GM13977 (cell line): ENCODE results near the gene CDK5.

Experiments used
- DNase-seq: peaks from one replicate; pipeline ENCODE4 v3.0.0; 2012; ENCODE audit warnings: low spot score
- in situ Hi-C: fragments of 300-500 bp; cut with MboI; formaldehyde crosslinking; loops from one replicate; pipeline ENCODE4 v1.12.0; 2022; ENCODE audit warnings: low sequenced_read_pairs, low pct_unique_long_range_greater_than_20kb, mixed read lengths, inconsistent platforms; ENCODE audit not compliant: unreplicated experiment
- TF ChIP-seq, protein P1 (sequence below): IDR thresholded peaks from 2 replicates; pipeline ENCODE4 v1.5.1; 2012; ENCODE audit warnings: mild to moderate bottlenecking, control low read depth; ENCODE audit not compliant: insufficient read depth; ENCODE audit errors: extremely low read depth, missing control alignments

The CDK5 gene

DNA sequence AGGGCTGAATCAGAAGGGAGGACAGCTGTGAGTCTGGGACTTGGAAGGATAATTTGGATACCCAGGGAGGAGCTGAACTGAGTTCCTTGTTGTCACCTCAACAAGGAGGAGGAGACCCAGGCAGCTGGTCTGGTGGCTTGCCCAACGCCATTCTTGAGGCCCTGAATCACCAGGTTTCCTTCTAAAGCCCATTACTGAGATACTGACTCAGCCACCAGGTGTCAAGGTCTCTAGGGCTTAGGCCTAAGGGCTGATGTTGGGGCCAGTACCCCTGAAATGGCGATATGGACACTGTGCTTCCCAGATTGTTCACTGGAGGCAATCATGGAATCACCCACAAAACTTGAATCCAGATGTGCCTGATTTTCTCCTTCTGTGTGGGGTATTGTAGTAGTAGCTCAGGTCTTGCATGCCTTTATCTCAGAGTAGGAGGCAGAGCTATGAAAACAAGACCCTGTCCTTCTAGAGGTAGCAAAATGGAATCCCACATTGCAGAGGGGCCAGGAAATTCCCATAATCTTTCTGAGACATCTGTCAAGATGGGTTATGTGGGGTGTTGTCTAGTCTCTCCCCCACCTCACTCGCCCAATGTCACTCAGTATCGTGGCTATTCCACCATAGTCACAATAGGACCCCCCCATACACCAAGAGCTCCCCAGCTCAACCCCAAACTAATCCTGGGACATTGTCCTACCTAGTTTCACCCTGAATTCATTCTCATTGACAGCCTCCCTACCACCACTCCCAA is 31.6 kb downstream of the CDK5 start:
- TF ChIP-seq, protein P1, sequence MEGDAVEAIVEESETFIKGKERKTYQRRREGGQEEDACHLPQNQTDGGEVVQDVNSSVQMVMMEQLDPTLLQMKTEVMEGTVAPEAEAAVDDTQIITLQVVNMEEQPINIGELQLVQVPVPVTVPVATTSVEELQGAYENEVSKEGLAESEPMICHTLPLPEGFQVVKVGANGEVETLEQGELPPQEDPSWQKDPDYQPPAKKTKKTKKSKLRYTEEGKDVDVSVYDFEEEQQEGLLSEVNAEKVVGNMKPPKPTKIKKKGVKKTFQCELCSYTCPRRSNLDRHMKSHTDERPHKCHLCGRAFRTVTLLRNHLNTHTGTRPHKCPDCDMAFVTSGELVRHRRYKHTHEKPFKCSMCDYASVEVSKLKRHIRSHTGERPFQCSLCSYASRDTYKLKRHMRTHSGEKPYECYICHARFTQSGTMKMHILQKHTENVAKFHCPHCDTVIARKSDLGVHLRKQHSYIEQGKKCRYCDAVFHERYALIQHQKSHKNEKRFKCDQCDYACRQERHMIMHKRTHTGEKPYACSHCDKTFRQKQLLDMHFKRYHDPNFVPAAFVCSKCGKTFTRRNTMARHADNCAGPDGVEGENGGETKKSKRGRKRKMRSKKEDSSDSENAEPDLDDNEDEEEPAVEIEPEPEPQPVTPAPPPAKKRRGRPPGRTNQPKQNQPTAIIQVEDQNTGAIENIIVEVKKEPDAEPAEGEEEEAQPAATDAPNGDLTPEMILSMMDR: no peak
- in situ Hi-C loops: no loop called here
- DNase-seq: no peak

DNA sequence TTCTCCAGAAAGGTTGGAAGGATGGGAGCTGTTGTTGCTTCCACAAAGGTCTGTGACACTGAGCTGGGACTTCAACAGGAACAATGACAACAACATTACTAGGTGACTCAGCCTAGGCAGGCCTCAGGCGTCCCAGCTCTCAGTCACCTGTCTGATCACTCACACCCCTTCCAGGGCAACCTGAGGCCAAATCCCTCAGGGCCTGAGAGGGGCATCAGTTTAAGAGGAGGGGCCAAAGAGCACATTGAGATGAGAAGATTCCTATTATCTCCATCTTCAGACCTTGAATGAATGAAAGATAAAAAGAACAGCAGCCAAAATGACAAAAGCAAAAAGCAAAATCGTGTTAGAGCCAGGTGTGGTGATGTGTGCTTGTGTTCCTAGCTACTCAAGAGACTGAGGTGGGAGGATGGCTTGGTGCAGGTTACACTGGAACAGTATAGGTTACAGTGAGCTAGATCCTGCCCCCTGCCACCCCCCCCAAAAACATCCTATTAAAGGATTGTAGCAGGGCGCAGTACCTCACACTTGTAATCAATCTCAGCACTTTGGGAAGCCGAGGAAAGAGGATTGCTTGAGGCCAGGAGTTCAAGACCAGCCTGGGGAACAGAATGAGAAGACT is 33.2 kb downstream of the CDK5 start, which contains the start of gene ATG9B:
TSS of gene ATG9B (minus strand) at position 60 of the 622 bp plus-strand sequence. CDS start 71 bp downstream, outside the sequence.
- no peak for DNase-seq
- in situ Hi-C loops: no loop called here
- TF ChIP-seq, protein P1: no peak

DNA sequence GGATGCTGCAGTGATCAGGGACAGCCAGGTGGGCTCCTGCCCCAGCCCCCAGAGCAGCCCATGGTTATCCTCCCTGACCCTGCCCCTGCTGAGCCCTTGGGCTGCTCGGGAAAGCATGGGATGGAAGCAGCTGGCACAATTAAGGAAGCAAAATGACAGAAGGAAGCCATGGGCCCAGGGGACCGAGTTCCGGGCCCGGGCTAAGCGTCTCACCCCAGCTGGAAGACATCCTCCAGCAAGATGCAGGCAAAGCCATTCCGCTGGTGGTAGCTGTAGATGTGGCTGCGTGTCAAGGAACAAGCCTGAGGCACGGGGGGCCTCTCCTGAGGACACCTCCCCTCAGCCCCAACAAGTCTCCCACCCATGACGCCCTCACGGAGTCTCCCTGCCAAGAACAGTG is 34.5 kb downstream of the CDK5 start:
- DNase-seq: no peak
- TF ChIP-seq, protein P1: no peak
- in situ Hi-C loops: no loop called here

DNA sequence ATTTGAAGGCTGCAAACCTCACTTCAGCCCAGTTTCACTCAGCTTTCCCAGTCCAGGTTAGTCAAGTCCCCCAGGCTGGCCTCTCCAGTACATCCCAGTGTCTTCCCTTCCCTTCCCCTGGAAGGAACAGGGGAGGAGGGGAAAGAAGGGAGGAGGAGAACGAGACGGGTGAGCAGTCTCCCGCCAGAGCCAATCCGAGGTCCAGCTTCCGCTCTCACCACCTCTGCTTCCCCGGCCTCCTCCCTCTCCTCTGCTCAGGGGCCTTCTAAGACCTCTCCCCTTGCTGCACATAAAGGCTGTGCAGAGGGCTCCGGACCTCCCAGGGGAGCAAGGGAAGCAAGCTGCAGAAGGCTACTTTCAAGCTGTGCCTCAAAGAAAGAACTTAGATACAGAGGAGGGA is 37.5 kb downstream of the CDK5 start:
- in situ Hi-C loops: no loop called here
- TF ChIP-seq, protein P1: no peak
- DNase-seq: no peak

DNA sequence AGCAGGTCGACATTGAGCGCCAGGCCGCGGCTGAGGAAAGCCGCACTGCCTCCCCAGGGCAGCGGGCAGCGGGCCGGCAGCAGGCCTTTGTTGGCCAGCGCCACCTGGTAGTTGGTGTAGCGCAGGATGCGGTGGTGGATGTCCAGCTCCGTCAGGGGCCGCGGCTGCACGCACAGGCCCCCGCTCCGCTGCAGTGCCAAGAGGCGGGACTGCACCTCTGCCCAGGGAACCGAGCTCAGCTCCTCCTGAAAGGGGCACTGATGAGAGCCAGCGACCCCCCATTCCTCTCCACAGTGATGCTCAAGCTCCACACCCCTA is 38.6 kb downstream of the CDK5 start:
- DNase-seq: no peak
- in situ Hi-C loops: no loop called here
- TF ChIP-seq, protein P1: no peak

DNA sequence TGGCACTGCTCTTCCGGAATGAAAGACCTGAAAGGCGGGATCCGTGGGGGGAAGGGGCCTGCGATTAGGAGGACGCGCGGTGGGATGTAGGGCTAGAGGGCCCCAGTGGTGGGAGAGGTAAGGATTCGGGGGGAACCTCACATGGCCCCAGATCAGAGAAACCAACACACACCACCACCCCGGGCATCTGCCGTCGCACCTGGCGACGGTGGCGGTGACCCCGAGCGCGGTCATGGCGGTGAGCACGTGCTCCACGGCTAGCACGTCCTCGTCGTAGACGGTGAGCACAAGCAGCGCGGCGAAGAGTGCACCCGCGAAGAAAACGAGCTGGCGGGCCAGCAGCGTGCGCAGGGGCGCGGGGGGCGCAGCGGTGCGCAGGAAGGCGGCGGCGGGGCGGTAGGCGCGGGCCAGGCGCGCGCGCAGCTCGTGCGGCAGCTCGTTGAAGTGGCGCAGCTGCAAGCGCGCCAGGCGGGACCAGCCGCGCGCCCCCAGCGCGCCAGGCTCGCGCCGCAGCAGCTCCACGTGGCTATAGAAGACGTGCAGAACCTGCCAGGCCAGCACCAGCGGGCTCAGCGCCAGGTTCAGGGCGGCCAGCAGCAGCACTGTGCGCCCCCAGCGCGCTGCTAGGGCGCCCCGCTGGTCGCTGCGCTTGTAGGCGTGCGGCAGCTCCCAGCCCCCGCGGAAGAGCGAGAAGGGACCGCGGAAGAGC is 39.1 kb downstream of the CDK5 start:
- no peak for DNase-seq
- TF ChIP-seq, protein P1: no peak
- in situ Hi-C loops: no loop called here
